HG02571 (cell line): ENCODE results near the gene DYNLRB1.

ENCODE experiments used
- ATAC-seq: cut with Tn5 transposase; IDR thresholded peaks from one replicate; pipeline ENCODE4 v1.9.1; 2021; ENCODE audit warnings: mild to moderate bottlenecking, moderate library complexity; ENCODE audit not compliant: unreplicated experiment

Gene DYNLRB1

GRCh38 chr20:34532756-34533155 is 16.5 kb downstream of the DYNLRB1 start:
- ATAC-seq: no peak

GRCh38 chr20:34534391-34535165 is 18.4 kb downstream of the DYNLRB1 start:
- no peak for ATAC-seq

GRCh38 chr20:34535301-34535840 is 19.1 kb downstream of the DYNLRB1 start:
- no peak for ATAC-seq

- ATAC-seq: no peak
These were observed 19.6 kb downstream of the DYNLRB1 start for GRCh38 chr20:34535857-34536256.

- ATAC-seq: no peak
These were observed 20.7 kb downstream of the DYNLRB1 start for GRCh38 chr20:34536798-34537394.

GRCh38 chr20:34537651-34538050 is 21.4 kb downstream of the DYNLRB1 start:
- no peak for ATAC-seq

- no peak for ATAC-seq
These were observed 22.5 kb downstream of the DYNLRB1 start for GRCh38 chr20:34538671-34539123.

- ATAC-seq: no peak
These were observed 23.5 kb downstream of the DYNLRB1 start for GRCh38 chr20:34539756-34540155.

GRCh38 chr20:34540596-34541263 is 24.5 kb downstream of the DYNLRB1 start:
- ATAC-seq: no peak

- ATAC-seq: no peak
These were observed 25.2 kb downstream of the DYNLRB1 start for GRCh38 chr20:34541264-34541901.

GRCh38 chr20:34541917-34542316 is 25.7 kb downstream of the DYNLRB1 start:
- ATAC-seq: no peak

- ATAC-seq: no peak
These were observed 26.2 kb downstream of the DYNLRB1 start for GRCh38 chr20:34542439-34542838.

- no peak for ATAC-seq
These were observed 27.3 kb downstream of the DYNLRB1 start for GRCh38 chr20:34543463-34544056.

- no peak for ATAC-seq
These were observed 28.0 kb downstream of the DYNLRB1 start for GRCh38 chr20:34544109-34544796.

- no peak for ATAC-seq
These were observed 30.5 kb downstream of the DYNLRB1 start for GRCh38 chr20:34546751-34547181.

GRCh38 chr20:34547844-34548613 is 31.8 kb downstream of the DYNLRB1 start:
- ATAC-seq: no peak

GRCh38 chr20:34549291-34549928 is 33.2 kb downstream of the DYNLRB1 start:
- no peak for ATAC-seq

GRCh38 chr20:34549929-34550305 is 33.7 kb downstream of the DYNLRB1 start:
- ATAC-seq: no peak

- ATAC-seq: no peak
These were observed 36.3 kb downstream of the DYNLRB1 start for GRCh38 chr20:34552569-34552968.
